CD4-positive, alpha-beta memory T cell (primary cell): Measurements from ENCODE around the gene WBP2. TPM values are rescaled to one million over a fixed set of nuclear protein-coding genes. Genes with fewer than 3 reads are reported as not detected.

Experiments
- CTCF ChIA-PET: fragments of 350-600 bp; sonication (Branson Sonifier 250); formaldehyde crosslinking; loops from one replicate; lab custom pipeline; 2021; ENCODE audit warnings: inconsistent platforms; ENCODE audit not compliant: partially characterized antibody; lab: Charles Lee
- POLR2A ChIA-PET: fragments of 350-600 bp; sonication (Branson Sonifier 250); formaldehyde crosslinking; loops from one replicate; lab custom pipeline; 2021; ENCODE audit not compliant: partially characterized antibody; lab: Charles Lee
- DNase-seq, 5 donors: peaks; one replicate each; pipeline versions ENCODE4 v3.0.0 to v3.0.0-alpha.2; 2020 to 2022; ENCODE audit warnings: mixed read lengths in 1 of 5
- H3K27ac ChIP-seq: one replicate; pipeline ENCODE4 v1.7.0; 2013; ENCODE audit warnings: low read depth, low read length
- H3K27me3 ChIP-seq: 2 replicates; pipeline ENCODE4 v1.7.0; 2013; ENCODE audit warnings: mild to moderate bottlenecking, low read length, moderate library complexity; ENCODE audit not compliant: insufficient read depth
- H3K36me3 ChIP-seq: 2 replicates; pipeline ENCODE4 v1.7.0; 2013; ENCODE audit warnings: mild to moderate bottlenecking, low read length, moderate library complexity; ENCODE audit not compliant: insufficient read depth
- H3K4me1 ChIP-seq: 2 replicates; pipeline ENCODE4 v1.7.0; 2013; ENCODE audit warnings: mild to moderate bottlenecking, low read length, moderate library complexity; ENCODE audit not compliant: insufficient read depth
- H3K4me3 ChIP-seq, 2 donors: one replicate each; pipeline ENCODE4 v1.7.0; 2013; ENCODE audit warnings: low read length in 2 of 2, mild to moderate bottlenecking in 1 of 2
- H3K9me3 ChIP-seq, 2 donors: one replicate each; pipeline ENCODE4 v1.7.0; 2013; ENCODE audit warnings: low read length in 2 of 2, control low read depth in 1 of 2; ENCODE audit not compliant: control insufficient read depth in 1 of 2
- H3K27ac Mint-ChIP-seq, 7 donors: one replicate each; pipeline ENCODE4 v1.8.0; 2020 to 2021; ENCODE audit warnings: mixed read lengths in 7 of 7, mild to moderate bottlenecking in 6 of 7, inconsistent platforms in 3 of 7, moderate library complexity in 3 of 7
- H3K27me3 Mint-ChIP-seq, 2 donors: one replicate each; pipeline ENCODE4 v1.8.0; 2020 to 2021; ENCODE audit warnings: mixed read lengths in 2 of 2
- H3K36me3 Mint-ChIP-seq, 2 donors: one replicate each; pipeline ENCODE4 v1.8.0; 2020 to 2021; ENCODE audit warnings: mixed read lengths in 2 of 2, inconsistent platforms in 1 of 2, mild to moderate bottlenecking in 1 of 2
- H3K4me1 Mint-ChIP-seq, 4 donors: one replicate each; pipeline ENCODE4 v1.8.0; 2020 to 2021; ENCODE audit warnings: mixed read lengths in 4 of 4, mild to moderate bottlenecking in 1 of 4
- H3K4me3 Mint-ChIP-seq, 8 donors: one replicate each; pipeline ENCODE4 v1.8.0; 2020 to 2021; ENCODE audit warnings: mixed read lengths in 8 of 8, mild to moderate bottlenecking in 7 of 8, moderate library complexity in 6 of 8, inconsistent platforms in 3 of 8
- H3K9me3 Mint-ChIP-seq, 8 donors: one replicate each; pipeline ENCODE4 v1.8.0; 2020 to 2021; ENCODE audit warnings: mixed read lengths in 8 of 8, mild to moderate bottlenecking in 5 of 8, inconsistent platforms in 3 of 8, moderate library complexity in 1 of 8
- intact Hi-C: fragments of 100-400 bp; cut with micrococcal nuclease; formaldehyde crosslinking; loops from one replicate; pipeline ENCODE4 v1.15.1; 2023
- polyA plus RNA-seq, 2 donors: library from polyadenylated mRNA; unstranded; fragments of 300-500 nt; fragmentation: Illumina TruSeq; gene quantifications; one replicate each; pipeline ENCODE4 v1.2.3, GENCODE V29; 2021
- total RNA-seq, 2 experiments: library from RNA; stranded (reverse); gene quantifications; one replicate each; pipeline ENCODE4 v1.2.3, GENCODE V29; 2021

WBP2 gene
- total and polyA plus RNA-seq, 4 experiments from 2014 or later, result 80.3 to 160 (median 143) TPM

GRCh38 chr17:75899353-75899752 is 44.2 kb upstream of the WBP2 start:
- Histone ChIP-seq H3K27ac (no peak overlapping the region), H3K27me3 (no peaks in the 10 kb centered on the region), H3K36me3 (peaks cover 30% of the 10 kb centered on the region), H3K4me1 (peaks cover 33% of the 10 kb centered on the region), H3K9me3 (no peaks in the 10 kb centered on the region), H3K4me3 (no peak overlapping the region)
- Mint-ChIP-seq H3K4me3 (peak overlapping the region in 1 of 8 donors; percentile 6), H3K36me3 (peaks cover 4 to 37% of the 10 kb centered on the region in 2 donors), H3K4me1 (peaks cover 17 to 27% (median 23%) of the 10 kb centered on the region in 4 donors), H3K27me3 (no peaks in the 10 kb centered on the region), H3K27ac (peak overlapping the region in 2 of 7 donors; percentile 25 to 84), H3K9me3 (no peaks in the 10 kb centered on the region)
- intact Hi-C loops, result no loop called here
- POLR2A ChIA-PET, result interaction anchor here (4.7 to 18.1 kb wide), 3 partner anchors 22 to 53 kb away, joined by 79 to 337 read pairs (median 123); partner anchors contain the start of genes TRIM47, UNC13D and WBP2
- DNase-seq, result no peak
- CTCF ChIA-PET, result interaction anchor here (0.8 to 1.5 kb wide), 4 partner anchors 9 to 115 kb away, joined by 3 to 4 read pairs (median 3); no protein-coding TSS in a partner anchor

GRCh38 chr17:75898791-75899190 is 43.7 kb upstream of the WBP2 start:
- H3K36me3 Mint-ChIP-seq, result peaks cover 4 to 36% of the 10 kb centered on the region in 2 donors
- Histone ChIP-seq H3K9me3 (no peaks in the 10 kb centered on the region), H3K27me3 (no peaks in the 10 kb centered on the region), H3K36me3 (peaks cover 30% of the 10 kb centered on the region), H3K27ac (no peak overlapping the region), H3K4me3 (no peak overlapping the region), H3K4me1 (peaks cover 34% of the 10 kb centered on the region)
- POLR2A ChIA-PET, result interaction anchor here (3.1 to 18.1 kb wide), 5 partner anchors 22 to 145 kb away, joined by 14 to 337 read pairs (median 79); partner anchors contain the start of genes TRIM47, UNC13D and WBP2
- no peaks in the 10 kb centered on the region for H3K27me3 Mint-ChIP-seq
- peak overlapping the region in 1 of 8 donors; percentile 85 for H3K4me3 Mint-ChIP-seq
- intact Hi-C loops, result no loop called here
- peak overlapping the region in 1 of 7 donors; percentile 84 for H3K27ac Mint-ChIP-seq
- peaks cover 21 to 27% (median 24%) of the 10 kb centered on the region in 4 donors for H3K4me1 Mint-ChIP-seq
- no peaks in the 10 kb centered on the region for H3K9me3 Mint-ChIP-seq
- CTCF ChIA-PET, result interaction anchor here (0.8 to 1.3 kb wide), 4 partner anchors 53 to 145 kb away, joined by 3 read pairs; no protein-coding TSS in a partner anchor
- no peak for DNase-seq

- no peaks in the 10 kb centered on the region for H3K9me3 ChIP-seq
- Mint-ChIP-seq H3K4me1 (peaks cover 22 to 28% (median 25%) of the 10 kb centered on the region in 4 donors), H3K9me3 (no peaks in the 10 kb centered on the region), H3K4me3 (peak overlapping the region in 6 of 8 donors; percentile 74 to 85 (median 80)), H3K36me3 (peaks cover 4 to 38% of the 10 kb centered on the region in 2 donors), H3K27me3 (no peaks in the 10 kb centered on the region), H3K27ac (peak overlapping the region in 5 of 7 donors; percentile 19 to 86 (median 80))
- ChIA-PET CTCF (interaction anchor here (1.1 to 7.1 kb wide), 6 partner anchors 20 to 144 kb away, joined by 3 to 96 read pairs (median 3); partner anchors contain the start of gene TRIM47), POLR2A (interaction anchor here (2.7 to 18.1 kb wide), 9 partner anchors 21 to 144 kb away, joined by 11 to 337 read pairs (median 44); partner anchors contain the start of genes GALK1, TRIM47, UNC13D and UNK)
- H3K27ac ChIP-seq, result no peak overlapping the region
- no peak overlapping the region for H3K4me3 ChIP-seq
- peaks cover 30% of the 10 kb centered on the region for H3K36me3 ChIP-seq
- peak in 1 of 5 donors; percentile 46 for DNase-seq
- no peaks in the 10 kb centered on the region for H3K27me3 ChIP-seq
- intact Hi-C loops, result no loop called here
- peaks cover 28% of the 10 kb centered on the region for H3K4me1 ChIP-seq
Measured at GRCh38 chr17:75898065-75898464, 42.9 kb upstream of the WBP2 start.

- H3K27me3 ChIP-seq, result no peaks in the 10 kb centered on the region
- Mint-ChIP-seq H3K9me3 (no peaks in the 10 kb centered on the region), H3K27me3 (no peaks in the 10 kb centered on the region), H3K27ac (peak overlapping the region in 6 of 7 donors; percentile 43 to 86 (median 80)), H3K4me3 (peak overlapping the region; percentile 66 to 85 (median 77)), H3K4me1 (peaks cover 22 to 28% (median 25%) of the 10 kb centered on the region in 4 donors), H3K36me3 (peaks cover 4 to 37% of the 10 kb centered on the region in 2 donors)
- no peaks in the 10 kb centered on the region for H3K9me3 ChIP-seq
- POLR2A ChIA-PET, result interaction anchor here (0.7 to 18.1 kb wide), 24 partner anchors 8 to 231 kb away, joined by 3 to 337 read pairs (median 6); partner anchors contain the start of genes ACOX1, CDK3, FBF1 and GALK1
- DNase-seq, result no peak
- peak overlapping the region in 1 of 2 donors; percentile 64 for H3K4me3 ChIP-seq
- peaks cover 30% of the 10 kb centered on the region for H3K36me3 ChIP-seq
- H3K27ac ChIP-seq, result peak overlapping the region; percentile 55
- H3K4me1 ChIP-seq, result peaks cover 28% of the 10 kb centered on the region
- CTCF ChIA-PET, result interaction anchor here (1.1 to 7.1 kb wide), 17 partner anchors 8 to 144 kb away, joined by 3 to 96 read pairs (median 8); partner anchors contain the start of genes GALK1, MRPL38, TRIM47 and UNC13D
- intact Hi-C loops, result loop anchor here (2.0 kb wide), 2 partner anchors 43 to 119 kb away; partner anchors contain the start of gene FBF1
Measured at GRCh38 chr17:75897160-75898019, 42.3 kb upstream of the WBP2 start.

- Mint-ChIP-seq H3K9me3 (no peaks in the 10 kb centered on the region), H3K4me1 (peaks cover 22 to 28% (median 25%) of the 10 kb centered on the region in 4 donors), H3K27me3 (no peaks in the 10 kb centered on the region), H3K27ac (peak within 1 kb of the TSS; percentile 84 to 97 (median 89)), H3K36me3 (peaks cover 4 to 31% of the 10 kb centered on the region in 2 donors), H3K4me3 (peak within 1 kb of the TSS; percentile 82 to 90 (median 86))
- peak; percentile 70 to 79 (median 73) for DNase-seq
- Histone ChIP-seq H3K9me3 (no peaks in the 10 kb centered on the region), H3K4me3 (peak within 1 kb of the TSS; percentile 61 to 64), H3K4me1 (peaks cover 28% of the 10 kb centered on the region), H3K27ac (peak within 1 kb of the TSS; percentile 55), H3K27me3 (no peaks in the 10 kb centered on the region), H3K36me3 (peaks cover 25% of the 10 kb centered on the region)
- CTCF ChIA-PET, result interaction anchor here (0.5 to 7.1 kb wide), 26 partner anchors 8 to 143 kb away, joined by 3 to 96 read pairs (median 6); partner anchors contain the start of genes GALK1, MRPL38, TRIM47 and UNC13D
- POLR2A ChIA-PET, result interaction anchor here (0.5 to 18.1 kb wide), 31 partner anchors 8 to 230 kb away, joined by 3 to 337 read pairs (median 5); partner anchors contain the start of genes ACOX1, CDK3, FBF1 and GALK1
- intact Hi-C loops, result loop anchor here (1.0 to 2.0 kb wide), 5 partner anchors 8 to 118 kb away; partner anchors contain the start of genes FBF1, MRPL38 and WBP2
Measured at GRCh38 chr17:75896415-75897159, 41.5 kb upstream of the WBP2 start, which contains the start of gene TRIM65. TSS of gene TRIM65 (minus strand) at chr17:75896951. CDS start at chr17:75896937, 14 bp downstream.
